HEK293 (cell line): ENCODE results near the gene H3-3A.

ENCODE experiments used
- GLIS2 ChIP-seq: fragments of 450-650 bp; formaldehyde crosslinking; IDR thresholded peaks from 2 replicates; pipeline ENCODE4 v1.5.1; 2016; ENCODE audit warnings: missing biosample characterization, missing genetic modification characterization
- KLF10 ChIP-seq: fragments of 450-650 bp; IDR thresholded peaks from 2 replicates; pipeline ENCODE4 v1.5.1; 2018; ENCODE audit warnings: missing biosample characterization, mild to moderate bottlenecking, missing genetic modification characterization
- SALL2 ChIP-seq: fragments of 450-650 bp; formaldehyde crosslinking; IDR thresholded peaks from 2 replicates; pipeline ENCODE4 v1.5.0; 2017; ENCODE audit warnings: missing biosample characterization, mild to moderate bottlenecking, missing genetic modification characterization, borderline replicate concordance
- SP7 ChIP-seq: fragments of 450-650 bp; formaldehyde crosslinking; IDR thresholded peaks from 2 replicates; pipeline ENCODE4 v1.5.1; 2016; ENCODE audit warnings: missing biosample characterization, missing genetic modification characterization
- TRIM28 ChIP-seq: IDR thresholded peaks from 2 replicates; pipeline ENCODE4 v1.6.1; 2011; ENCODE audit warnings: low read length, control low read depth, borderline replicate concordance
- YY2 ChIP-seq: fragments of 450-650 bp; formaldehyde crosslinking; IDR thresholded peaks from 2 replicates; pipeline ENCODE4 v1.5.1; 2016; ENCODE audit warnings: missing biosample characterization, missing genetic modification characterization
- ZBTB1 ChIP-seq: fragments of 450-650 bp; formaldehyde crosslinking; IDR thresholded peaks from 2 replicates; pipeline ENCODE4 v1.5.1; 2016; ENCODE audit warnings: missing biosample characterization, missing genetic modification characterization
- ZFHX2 ChIP-seq: fragments of 450-650 bp; formaldehyde crosslinking; conservative IDR thresholded peaks from 2 replicates; pipeline ENCODE4 v1.5.1; 2016; ENCODE audit warnings: missing biosample characterization, missing genetic modification characterization
- ZFP3 ChIP-seq: fragments of 450-650 bp; formaldehyde crosslinking; IDR thresholded peaks from 2 replicates; pipeline ENCODE4 v1.5.1; 2016; ENCODE audit warnings: low read depth, missing biosample characterization, missing genetic modification characterization
- ZFP69B ChIP-seq: fragments of 450-650 bp; formaldehyde crosslinking; IDR thresholded peaks from 2 replicates; pipeline ENCODE4 v1.5.1; 2016; ENCODE audit warnings: missing biosample characterization, missing genetic modification characterization
- ZNF157 ChIP-seq: fragments of 450-650 bp; formaldehyde crosslinking; IDR thresholded peaks from 2 replicates; pipeline ENCODE4 v1.5.1; 2016; ENCODE audit warnings: missing biosample characterization, missing genetic modification characterization
- ZNF19 ChIP-seq: fragments of 450-650 bp; formaldehyde crosslinking; IDR thresholded peaks from 2 replicates; pipeline ENCODE4; 2016; ENCODE audit warnings: missing biosample characterization, missing genetic modification characterization, low read depth
- ZNF214 ChIP-seq: fragments of 450-650 bp; formaldehyde crosslinking; IDR thresholded peaks from 2 replicates; pipeline ENCODE4 v1.5.1; 2017; ENCODE audit warnings: missing biosample characterization, mild to moderate bottlenecking, missing genetic modification characterization, borderline replicate concordance
- ZNF239 ChIP-seq: fragments of 450-650 bp; formaldehyde crosslinking; IDR thresholded peaks from 2 replicates; pipeline ENCODE4 v1.5.1; 2016; ENCODE audit warnings: missing biosample characterization, missing genetic modification characterization
- ZNF366 ChIP-seq: fragments of 450-650 bp; formaldehyde crosslinking; conservative IDR thresholded peaks from 2 replicates; pipeline ENCODE4 v1.5.1; 2016; ENCODE audit warnings: missing biosample characterization, missing genetic modification characterization
- ZNF37A ChIP-seq: fragments of 450-650 bp; IDR thresholded peaks from 2 replicates; pipeline ENCODE4 v1.5.1; 2018; ENCODE audit warnings: missing biosample characterization, missing genetic modification characterization
- ZNF610 ChIP-seq: fragments of 450-650 bp; formaldehyde crosslinking; IDR thresholded peaks from 2 replicates; pipeline ENCODE4 v1.5.1; 2016; ENCODE audit warnings: missing biosample characterization, missing genetic modification characterization, borderline replicate concordance
- ZNF658 ChIP-seq: fragments of 450-650 bp; formaldehyde crosslinking; IDR thresholded peaks from 2 replicates; pipeline ENCODE4; 2016; ENCODE audit warnings: missing biosample characterization, missing genetic modification characterization
- ZNF76 ChIP-seq: fragments of 450-650 bp; formaldehyde crosslinking; IDR thresholded peaks from 2 replicates; pipeline ENCODE4; 2016; ENCODE audit warnings: low read depth, missing biosample characterization, missing genetic modification characterization, borderline replicate concordance
- ZNF768 ChIP-seq: fragments of 450-650 bp; formaldehyde crosslinking; IDR thresholded peaks from 2 replicates; pipeline ENCODE4 v1.5.1; 2018; ENCODE audit warnings: missing biosample characterization, mild to moderate bottlenecking, missing genetic modification characterization
- ZNF785 ChIP-seq: fragments of 450-650 bp; formaldehyde crosslinking; IDR thresholded peaks from 2 replicates; pipeline ENCODE4 v1.5.1; 2016; ENCODE audit warnings: missing biosample characterization, missing genetic modification characterization
- ZNF837 ChIP-seq: fragments of 450-650 bp; formaldehyde crosslinking; IDR thresholded peaks from 2 replicates; pipeline ENCODE4 v1.5.1; 2016; ENCODE audit warnings: missing biosample characterization, missing genetic modification characterization
- ZSCAN23 ChIP-seq: fragments of 450-650 bp; formaldehyde crosslinking; IDR thresholded peaks from 2 replicates; pipeline ENCODE4 v1.5.1; 2016; ENCODE audit warnings: missing biosample characterization, missing genetic modification characterization
- TF ChIP-seq, protein P1 (sequence below): fragments of 450-650 bp; formaldehyde crosslinking; IDR thresholded peaks from 2 replicates; pipeline ENCODE4 v1.5.1; 2016; ENCODE audit warnings: missing biosample characterization, missing genetic modification characterization
- TF ChIP-seq, protein P2 (sequence below): fragments of 450-650 bp; formaldehyde crosslinking; IDR thresholded peaks from 2 replicates; pipeline ENCODE4 v1.5.1; 2016; ENCODE audit warnings: missing biosample characterization, missing genetic modification characterization
- TF ChIP-seq, protein P3 (sequence below): fragments of 450-650 bp; formaldehyde crosslinking; IDR thresholded peaks from 2 replicates; pipeline ENCODE4 v1.5.1; 2017; ENCODE audit warnings: missing biosample characterization, missing genetic modification characterization
- TF ChIP-seq, protein P4 (sequence below): fragments of 450-650 bp; formaldehyde crosslinking; IDR thresholded peaks from 2 replicates; pipeline ENCODE4 v1.5.1; 2016; ENCODE audit warnings: missing biosample characterization, missing genetic modification characterization, low read depth
- TF ChIP-seq, protein P5 (sequence below): fragments of 450-650 bp; formaldehyde crosslinking; IDR thresholded peaks from 2 replicates; pipeline ENCODE4; 2016; ENCODE audit warnings: missing biosample characterization, missing genetic modification characterization
- TF ChIP-seq, protein P6 (sequence below): fragments of 450-650 bp; formaldehyde crosslinking; IDR thresholded peaks from 2 replicates; pipeline ENCODE4 v1.5.1; 2016; ENCODE audit warnings: missing biosample characterization, missing genetic modification characterization

The H3-3A gene

DNA sequence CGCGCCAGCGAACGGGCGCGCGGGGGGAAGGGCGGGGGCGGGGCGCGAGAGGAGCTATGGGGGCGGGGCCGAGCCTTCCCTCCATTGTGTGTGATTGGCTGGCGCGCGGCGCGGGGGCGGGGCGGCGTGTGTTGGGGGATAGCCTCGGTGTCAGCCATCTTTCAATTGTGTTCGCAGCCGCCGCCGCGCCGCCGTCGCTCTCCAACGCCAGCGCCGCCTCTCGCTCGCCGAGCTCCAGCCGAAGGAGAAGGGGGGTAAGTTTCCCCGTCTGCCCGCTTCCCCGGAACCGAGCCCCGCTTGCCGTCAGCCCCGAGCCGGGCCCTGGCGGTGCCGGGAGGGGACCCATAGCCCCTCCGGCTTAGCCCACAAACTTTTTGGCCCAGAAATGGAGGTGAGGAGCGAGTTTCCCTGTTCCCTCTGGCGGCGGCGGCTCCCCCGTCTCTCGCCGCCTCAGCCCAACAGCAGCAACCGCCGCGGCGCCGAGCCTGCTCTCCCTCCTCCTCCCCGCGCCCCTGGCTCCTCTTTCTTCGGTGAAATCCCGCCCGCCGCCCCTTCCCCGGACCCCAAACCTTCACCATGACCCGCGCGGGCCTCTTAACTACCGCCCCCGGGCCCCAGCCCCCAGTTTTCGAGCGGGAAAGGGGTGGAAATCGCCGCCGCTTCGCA, at the start of gene H3-3A (continued):
- TF ChIP-seq, protein P1, sequence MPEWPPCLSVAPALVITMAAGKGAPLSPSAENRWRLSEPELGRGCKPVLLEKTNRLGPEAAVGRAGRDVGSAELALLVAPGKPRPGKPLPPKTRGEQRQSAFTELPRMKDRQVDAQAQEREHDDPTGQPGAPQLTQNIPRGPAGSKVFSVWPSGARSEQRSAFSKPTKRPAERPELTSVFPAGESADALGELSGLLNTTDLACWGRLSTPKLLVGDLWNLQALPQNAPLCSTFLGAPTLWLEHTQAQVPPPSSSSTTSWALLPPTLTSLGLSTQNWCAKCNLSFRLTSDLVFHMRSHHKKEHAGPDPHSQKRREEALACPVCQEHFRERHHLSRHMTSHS (tag by site-specific recombination): no peak
- TF ChIP-seq, protein P2, sequence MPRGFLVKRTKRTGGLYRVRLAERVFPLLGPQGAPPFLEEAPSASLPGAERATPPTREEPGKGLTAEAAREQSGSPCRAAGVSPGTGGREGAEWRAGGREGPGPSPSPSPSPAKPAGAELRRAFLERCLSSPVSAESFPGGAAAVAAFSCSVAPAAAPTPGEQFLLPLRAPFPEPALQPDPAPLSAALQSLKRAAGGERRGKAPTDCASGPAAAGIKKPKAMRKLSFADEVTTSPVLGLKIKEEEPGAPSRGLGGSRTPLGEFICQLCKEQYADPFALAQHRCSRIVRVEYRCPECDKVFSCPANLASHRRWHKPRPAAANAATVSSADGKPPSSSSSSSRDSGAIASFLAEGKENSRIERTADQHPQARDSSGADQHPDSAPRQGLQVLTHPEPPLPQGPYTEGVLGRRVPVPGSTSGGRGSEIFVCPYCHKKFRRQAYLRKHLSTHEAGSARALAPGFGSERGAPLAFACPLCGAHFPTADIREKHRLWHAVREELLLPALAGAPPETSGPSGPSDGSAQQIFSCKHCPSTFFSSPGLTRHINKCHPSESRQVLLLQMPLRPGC (tag by site-specific recombination): peak; percentile 18; the same call in 1 of the 2 replicates
- TF ChIP-seq ZFHX2 (tag by site-specific recombination): 0 out of 2 replicates have a peak, but pooled peaks have one; percentile 44
- TF ChIP-seq, protein P3, sequence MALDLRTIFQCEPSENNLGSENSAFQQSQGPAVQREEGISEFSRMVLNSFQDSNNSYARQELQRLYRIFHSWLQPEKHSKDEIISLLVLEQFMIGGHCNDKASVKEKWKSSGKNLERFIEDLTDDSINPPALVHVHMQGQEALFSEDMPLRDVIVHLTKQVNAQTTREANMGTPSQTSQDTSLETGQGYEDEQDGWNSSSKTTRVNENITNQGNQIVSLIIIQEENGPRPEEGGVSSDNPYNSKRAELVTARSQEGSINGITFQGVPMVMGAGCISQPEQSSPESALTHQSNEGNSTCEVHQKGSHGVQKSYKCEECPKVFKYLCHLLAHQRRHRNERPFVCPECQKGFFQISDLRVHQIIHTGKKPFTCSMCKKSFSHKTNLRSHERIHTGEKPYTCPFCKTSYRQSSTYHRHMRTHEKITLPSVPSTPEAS (tag by site-specific recombination): no peak
- no peak for TF ChIP-seq ZNF837
- TF ChIP-seq ZNF658 (tag by site-specific recombination): no peak
- peak; percentile 77; the same call in 1 of the 2 replicates for TF ChIP-seq ZSCAN23 (tag by site-specific recombination)
- TF ChIP-seq GLIS2: peak; percentile 61
- TF ChIP-seq, protein P4, sequence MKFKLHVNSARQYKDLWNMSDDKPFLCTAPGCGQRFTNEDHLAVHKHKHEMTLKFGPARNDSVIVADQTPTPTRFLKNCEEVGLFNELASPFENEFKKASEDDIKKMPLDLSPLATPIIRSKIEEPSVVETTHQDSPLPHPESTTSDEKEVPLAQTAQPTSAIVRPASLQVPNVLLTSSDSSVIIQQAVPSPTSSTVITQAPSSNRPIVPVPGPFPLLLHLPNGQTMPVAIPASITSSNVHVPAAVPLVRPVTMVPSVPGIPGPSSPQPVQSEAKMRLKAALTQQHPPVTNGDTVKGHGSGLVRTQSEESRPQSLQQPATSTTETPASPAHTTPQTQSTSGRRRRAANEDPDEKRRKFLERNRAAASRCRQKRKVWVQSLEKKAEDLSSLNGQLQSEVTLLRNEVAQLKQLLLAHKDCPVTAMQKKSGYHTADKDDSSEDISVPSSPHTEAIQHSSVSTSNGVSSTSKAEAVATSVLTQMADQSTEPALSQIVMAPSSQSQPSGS (tag by site-specific recombination): no peak
- peak; percentile 75; the same call in 1 of the 2 replicates for TF ChIP-seq ZNF239
- TF ChIP-seq ZNF610 (tag by site-specific recombination): peak; percentile 92
- 0 out of 2 replicates have a peak, but pooled peaks have one; percentile 37 for TF ChIP-seq ZNF785 (tag by site-specific recombination)
- no peak for TF ChIP-seq ZBTB1 (tag by site-specific recombination)
- TF ChIP-seq ZNF768 (tag by site-specific recombination): 0 out of 2 replicates have a peak, but pooled peaks have one; percentile 28
- peak; percentile 28; the same call in 1 of the 2 replicates for TF ChIP-seq KLF10 (tag by site-specific recombination)
- TF ChIP-seq ZNF19 (tag by site-specific recombination): no peak
- TF ChIP-seq SP7: peak; percentile 92
- peak; percentile 80 for TF ChIP-seq ZFP69B (tag by site-specific recombination)
- no peak for TF ChIP-seq ZFP3 (tag by site-specific recombination)
- TF ChIP-seq ZNF157 (tag by site-specific recombination): no peak
- peak; percentile 87 for TF ChIP-seq ZNF76 (tag by site-specific recombination)
- TF ChIP-seq, protein P5, sequence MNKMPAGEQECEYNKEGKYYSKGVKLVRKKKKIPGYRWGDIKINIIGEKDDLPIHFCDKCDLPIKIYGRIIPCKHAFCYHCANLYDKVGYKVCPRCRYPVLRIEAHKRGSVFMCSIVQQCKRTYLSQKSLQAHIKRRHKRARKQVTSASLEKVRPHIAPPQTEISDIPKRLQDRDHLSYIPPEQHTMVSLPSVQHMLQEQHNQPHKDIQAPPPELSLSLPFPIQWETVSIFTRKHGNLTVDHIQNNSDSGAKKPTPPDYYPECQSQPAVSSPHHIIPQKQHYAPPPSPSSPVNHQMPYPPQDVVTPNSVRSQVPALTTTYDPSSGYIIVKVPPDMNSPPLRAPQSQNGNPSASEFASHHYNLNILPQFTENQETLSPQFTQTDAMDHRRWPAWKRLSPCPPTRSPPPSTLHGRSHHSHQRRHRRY (tag by site-specific recombination): no peak
- peak; percentile 74 for TF ChIP-seq YY2 (tag by site-specific recombination)
- TF ChIP-seq TRIM28: no peak
- TF ChIP-seq ZNF366 (tag by site-specific recombination): no peak
- TF ChIP-seq, protein P6, sequence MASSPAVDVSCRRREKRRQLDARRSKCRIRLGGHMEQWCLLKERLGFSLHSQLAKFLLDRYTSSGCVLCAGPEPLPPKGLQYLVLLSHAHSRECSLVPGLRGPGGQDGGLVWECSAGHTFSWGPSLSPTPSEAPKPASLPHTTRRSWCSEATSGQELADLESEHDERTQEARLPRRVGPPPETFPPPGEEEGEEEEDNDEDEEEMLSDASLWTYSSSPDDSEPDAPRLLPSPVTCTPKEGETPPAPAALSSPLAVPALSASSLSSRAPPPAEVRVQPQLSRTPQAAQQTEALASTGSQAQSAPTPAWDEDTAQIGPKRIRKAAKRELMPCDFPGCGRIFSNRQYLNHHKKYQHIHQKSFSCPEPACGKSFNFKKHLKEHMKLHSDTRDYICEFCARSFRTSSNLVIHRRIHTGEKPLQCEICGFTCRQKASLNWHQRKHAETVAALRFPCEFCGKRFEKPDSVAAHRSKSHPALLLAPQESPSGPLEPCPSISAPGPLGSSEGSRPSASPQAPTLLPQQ (tag by site-specific recombination): peak; percentile 69
- TF ChIP-seq SALL2: no peak
- no peak for TF ChIP-seq ZNF214 (tag by site-specific recombination)
- peak; percentile 66; the same call in 1 of the 2 replicates for TF ChIP-seq ZNF37A (tag by site-specific recombination)
